Tibial nerve (tissue), 3 donors: ENCODE measurements around the gene PFN1.

Source experiments
- CTCF ChIP-seq, 5 experiments: fragments of 200-600 bp in 3 of 5; fragments of 450-650 bp in 2 of 5; sonication (generic) in 3 of 5; IDR thresholded peaks; one replicate each; pipeline ENCODE4 v1.5.1; 2016 to 2019; ENCODE audit warnings: antibody characterized with exemption in 5 of 5, mild to moderate bottlenecking in 3 of 5, moderate library complexity in 2 of 5
- POLR2A ChIP-seq, 2 donors: fragments of 450-650 bp; IDR thresholded peaks; one replicate each; pipeline ENCODE4 v1.6.1; 2017; ENCODE audit warnings: antibody characterized with exemption in 2 of 2, mild to moderate bottlenecking in 2 of 2, moderate library complexity in 2 of 2

GRCh38 chr17:4948931-4949320 is 596 bp upstream of the PFN1 start:
- TF ChIP-seq CTCF (IDR thresholded peaks at IDR 0.05) (peak in 1 of 5 experiments; percentile 35), POLR2A (IDR thresholded peaks at IDR 0.05) (peak; percentile 14 to 36)
